NCI-H2227 treated with DMSO at 0.1 percent for 48 hours (cell line): ENCODE data around the gene ZFAND4.
"Not testable (repeated sequence)": the region's sequence is repeated elsewhere in the genome, so short reads cannot be mapped to it uniquely, and the experiment has no call there.

ENCODE experiments used
- DNase-seq: peaks from one replicate; lab custom pipeline; 2025; lab: John Stamatoyannopoulos, UW

Gene ZFAND4

GRCh38 chr10:45589868-45590267 lies 82.7 kb downstream of the ZFAND4 start:
- DNase-seq = no peak

- DNase-seq = no peak
Measured at GRCh38 chr10:45589009-45589408, 83.6 kb downstream of the ZFAND4 start.

DNA sequence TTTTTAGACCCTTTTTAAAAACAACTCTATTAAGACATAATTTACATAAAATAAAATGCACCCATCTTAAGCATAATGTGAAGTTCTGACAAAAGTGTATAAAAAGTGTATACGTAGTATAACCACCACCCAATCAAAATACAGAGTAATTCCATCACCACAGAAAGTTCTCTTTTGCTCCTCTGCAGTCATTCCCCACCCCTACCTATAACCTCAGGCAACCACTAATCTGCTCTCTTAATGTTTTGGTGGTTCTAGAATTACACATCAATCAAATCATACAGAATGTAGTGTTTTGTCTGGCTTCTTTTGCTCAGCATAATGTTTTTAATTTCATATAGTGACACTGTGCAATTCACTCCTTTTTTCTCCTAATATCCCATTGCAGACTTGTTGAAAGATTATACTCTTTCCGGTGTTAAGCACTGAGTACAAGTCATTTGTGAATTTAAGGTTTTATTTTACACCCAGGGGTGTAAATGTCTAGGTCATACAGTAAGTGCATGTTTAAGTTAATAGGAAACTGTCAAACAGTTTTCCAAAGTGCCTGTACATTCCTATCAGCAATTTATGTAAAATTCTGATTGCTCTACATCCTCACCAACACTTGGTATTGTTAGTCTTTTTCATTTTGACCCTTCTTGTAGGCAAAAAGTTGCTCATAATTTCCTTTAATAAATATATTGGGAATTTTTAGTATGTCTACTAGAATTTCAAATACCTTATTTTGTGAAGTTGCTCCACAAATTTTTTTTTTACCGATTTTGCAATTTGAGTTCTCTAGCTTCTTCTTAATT lies 86.3 kb downstream of the ZFAND4 start:
- DNase-seq = no peak

DNA sequence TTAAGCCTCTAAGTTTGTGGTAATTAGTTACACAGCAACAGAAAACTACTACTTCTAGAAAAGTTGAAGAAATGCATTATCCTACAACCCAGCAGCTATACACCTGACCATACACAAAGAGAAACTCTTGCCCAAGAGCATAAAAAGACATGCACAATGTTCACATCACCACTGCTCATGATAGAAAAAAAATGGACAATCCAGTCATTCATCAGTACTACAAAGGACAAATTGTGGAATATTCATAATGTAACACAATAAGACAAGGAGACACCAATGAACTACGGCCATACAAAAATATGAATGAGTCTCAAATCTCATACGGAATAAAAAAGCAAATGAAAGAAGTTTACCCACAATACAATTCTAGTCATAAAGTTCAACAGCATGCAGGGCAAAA lies 87.4 kb downstream of the ZFAND4 start:
- DNase-seq = no peak

GRCh38 chr10:45582386-45582781 lies 90.2 kb downstream of the ZFAND4 start:
- no peak for DNase-seq

DNA sequence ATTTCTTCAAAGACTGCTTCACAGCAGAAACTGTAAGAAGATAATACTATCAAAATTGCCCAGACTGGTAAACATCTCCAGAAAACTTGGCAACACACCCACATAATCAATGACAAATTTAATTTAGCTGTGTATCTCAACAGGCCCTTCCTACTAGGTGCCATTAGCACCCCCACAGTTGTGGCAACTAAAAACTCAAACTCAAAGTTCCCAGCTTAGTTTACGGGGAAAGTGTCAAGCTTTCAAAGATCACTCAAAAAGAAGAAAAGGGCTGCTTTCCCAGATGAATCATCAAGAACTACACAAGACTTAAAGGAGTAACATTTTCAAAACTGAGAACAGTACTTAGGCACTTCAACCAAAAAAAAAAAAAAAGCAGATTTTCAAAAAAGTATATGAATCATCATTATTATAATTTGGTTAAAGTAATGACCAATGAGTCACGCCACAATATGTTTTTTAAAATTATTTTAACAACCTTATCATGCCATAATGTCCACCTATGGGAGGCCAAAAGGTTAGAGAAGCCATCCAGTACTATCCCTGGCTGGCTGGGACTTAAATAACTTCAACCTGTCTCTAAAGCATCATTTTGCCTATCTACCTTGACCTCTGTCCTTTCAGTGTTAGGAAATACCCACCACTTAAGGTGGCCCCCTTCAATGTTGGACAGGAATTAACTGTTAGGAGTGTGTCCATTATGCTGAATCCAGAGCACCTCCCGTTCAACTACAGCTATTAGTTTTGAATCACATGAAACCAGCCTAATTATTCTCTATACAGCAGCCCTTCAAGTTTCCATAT lies 90.8 kb downstream of the ZFAND4 start:
- no peak for DNase-seq

DNA sequence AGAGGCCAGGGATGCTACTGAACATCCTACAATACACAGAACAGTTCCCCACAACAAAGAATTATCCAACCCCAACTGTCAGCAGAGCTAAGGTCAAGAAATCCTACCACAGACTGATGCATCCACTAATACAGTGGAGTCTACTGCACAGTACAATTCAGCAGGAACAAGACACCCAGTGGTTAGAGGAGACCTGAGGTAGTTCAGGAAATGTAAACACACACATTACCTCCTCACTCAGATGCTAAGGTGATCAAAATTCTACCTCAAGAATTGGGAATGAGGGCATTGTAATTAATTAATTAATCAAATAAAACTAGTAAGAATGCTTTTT lies 91.4 kb downstream of the ZFAND4 start:
- DNase-seq = no peak

- DNase-seq = no peak
Measured at GRCh38 chr10:45580371-45581215, 92.0 kb downstream of the ZFAND4 start.

DNA sequence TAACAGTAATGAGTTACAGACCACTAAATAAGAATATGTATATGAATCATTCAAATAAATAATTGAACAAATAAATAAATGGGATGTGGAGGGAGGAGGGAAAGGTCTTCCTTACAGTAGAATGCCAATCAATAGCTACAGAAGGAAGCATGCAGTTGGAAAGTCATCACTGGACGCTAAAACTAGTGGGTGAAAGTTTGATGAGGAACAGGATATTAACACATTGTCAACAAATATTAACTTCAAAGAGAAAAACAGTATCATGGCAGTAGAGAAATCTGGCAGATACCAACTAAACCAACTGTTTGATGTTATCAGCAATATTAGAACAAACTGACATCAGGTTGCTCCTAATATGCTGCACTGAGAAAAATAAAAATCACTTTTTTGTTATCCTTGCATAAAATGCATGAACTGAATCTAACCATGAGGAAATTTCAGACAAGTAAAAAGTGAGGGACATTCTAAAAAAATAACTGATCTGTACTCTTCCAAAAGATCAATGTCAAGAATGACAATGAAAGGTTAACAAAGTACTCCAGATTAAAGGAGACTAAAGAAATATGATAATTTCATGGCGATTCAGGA lies 94.1 kb downstream of the ZFAND4 start:
- no peak for DNase-seq

- DNase-seq = no peak
Measured at GRCh38 chr10:45575966-45576597, 96.5 kb downstream of the ZFAND4 start.

- DNase-seq = not testable (repeated sequence)
Measured at GRCh38 chr10:45575032-45575761, 97.4 kb downstream of the ZFAND4 start.

DNA sequence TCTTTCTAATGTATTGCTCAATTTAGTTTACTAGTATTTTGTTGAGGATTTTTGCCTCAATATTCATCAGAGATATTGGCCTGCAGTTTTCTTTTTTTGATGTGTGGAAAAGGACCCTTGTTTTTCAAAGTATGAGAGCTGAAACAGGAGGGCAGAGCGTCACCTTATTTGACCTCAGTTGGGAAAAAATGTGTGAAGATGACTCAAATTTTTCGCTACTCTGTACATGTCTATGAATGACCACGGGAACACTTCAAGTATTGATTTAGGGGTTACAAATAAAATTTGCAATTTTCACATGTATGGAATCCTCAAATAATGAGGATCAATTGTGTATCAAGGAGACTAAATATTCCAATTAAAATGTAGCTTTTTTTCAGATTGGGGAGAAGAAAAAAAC lies 103.1 kb downstream of the ZFAND4 start:
- DNase-seq = no peak

- DNase-seq = no peak
Measured at GRCh38 chr10:45566415-45566814, 106.2 kb downstream of the ZFAND4 start.
